Measurements from ENCODE around the gene SYT7. TPM values are rescaled to one million over a fixed set of nuclear protein-coding genes. Genes with fewer than 3 reads are reported as not detected.

Gene SYT7
- total RNA-seq, 2 donors from 2014 or later = 2.0 to 3.4 TPM

DNA sequence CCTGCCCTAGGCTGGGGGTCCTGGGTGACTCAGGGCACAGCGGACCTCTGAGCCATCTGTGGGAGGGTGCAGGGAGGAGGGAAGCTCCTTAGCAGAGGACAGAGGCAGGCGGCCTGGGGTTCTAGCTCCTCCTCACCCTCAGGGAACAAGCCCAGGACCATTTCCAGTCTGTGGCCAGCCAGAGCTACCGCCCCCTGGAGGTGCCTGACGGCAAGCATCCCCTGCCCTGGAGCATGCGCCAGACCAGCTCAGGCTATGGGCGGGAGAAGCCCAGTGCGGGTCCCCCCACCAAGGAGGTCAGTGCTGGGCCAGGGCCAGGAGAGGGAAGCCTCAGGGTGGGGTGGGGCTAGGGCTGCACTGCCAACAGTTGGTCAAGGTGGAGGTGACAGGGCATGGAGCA, 98.4 kb downstream of the SYT7 start:
- H3K4me3 Mint-ChIP-seq = no peak overlapping the region
- no peak overlapping the region for H3K27ac ChIP-seq (ENCODE audit: low read depth, low read length)
- H3K9me3 ChIP-seq (ENCODE audit: control insufficient read depth, low read length) = no peaks in the 10 kb centered on the region
- TF ChIP-seq, protein P1, sequence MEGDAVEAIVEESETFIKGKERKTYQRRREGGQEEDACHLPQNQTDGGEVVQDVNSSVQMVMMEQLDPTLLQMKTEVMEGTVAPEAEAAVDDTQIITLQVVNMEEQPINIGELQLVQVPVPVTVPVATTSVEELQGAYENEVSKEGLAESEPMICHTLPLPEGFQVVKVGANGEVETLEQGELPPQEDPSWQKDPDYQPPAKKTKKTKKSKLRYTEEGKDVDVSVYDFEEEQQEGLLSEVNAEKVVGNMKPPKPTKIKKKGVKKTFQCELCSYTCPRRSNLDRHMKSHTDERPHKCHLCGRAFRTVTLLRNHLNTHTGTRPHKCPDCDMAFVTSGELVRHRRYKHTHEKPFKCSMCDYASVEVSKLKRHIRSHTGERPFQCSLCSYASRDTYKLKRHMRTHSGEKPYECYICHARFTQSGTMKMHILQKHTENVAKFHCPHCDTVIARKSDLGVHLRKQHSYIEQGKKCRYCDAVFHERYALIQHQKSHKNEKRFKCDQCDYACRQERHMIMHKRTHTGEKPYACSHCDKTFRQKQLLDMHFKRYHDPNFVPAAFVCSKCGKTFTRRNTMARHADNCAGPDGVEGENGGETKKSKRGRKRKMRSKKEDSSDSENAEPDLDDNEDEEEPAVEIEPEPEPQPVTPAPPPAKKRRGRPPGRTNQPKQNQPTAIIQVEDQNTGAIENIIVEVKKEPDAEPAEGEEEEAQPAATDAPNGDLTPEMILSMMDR (conservative IDR thresholded peaks at IDR 0.05) = peak; percentile 87
- no peak overlapping the region for H3K27ac Mint-ChIP-seq
- H3K4me1 ChIP-seq (ENCODE audit: control insufficient read depth, insufficient read depth, low read length) = peaks cover 7% of the 10 kb centered on the region
- no peaks in the 10 kb centered on the region for H3K9me3 Mint-ChIP-seq
- no peaks in the 10 kb centered on the region for H3K27me3 ChIP-seq (ENCODE audit: control insufficient read depth, insufficient read depth, low read length, poor library complexity, severe bottlenecking)
- H3K27me3 Mint-ChIP-seq (ENCODE audit: insufficient read depth) = peaks cover 6% of the 10 kb centered on the region
- peaks cover 7% of the 10 kb centered on the region for H3K4me1 Mint-ChIP-seq
- H3K9ac ChIP-seq (ENCODE audit: extremely low read depth, low read length, poor library complexity, severe bottlenecking) = no peak overlapping the region
- WGBS, 2 experiments (ENCODE audit: insufficient coverage in 1 of 2, insufficient read length in 1 of 2) = 26 to 52% methylated on average over 3 to 7 of the region's 7 CpGs
- no peaks in the 10 kb centered on the region for H3K36me3 ChIP-seq (ENCODE audit: control insufficient read depth, insufficient read depth, low read length)
- H3K36me3 Mint-ChIP-seq (ENCODE audit: low read depth) = peaks cover 2% of the 10 kb centered on the region
- peak; percentile 95 for DNase-seq
- no peak overlapping the region for H3K4me3 ChIP-seq (ENCODE audit: low read length)

DNA sequence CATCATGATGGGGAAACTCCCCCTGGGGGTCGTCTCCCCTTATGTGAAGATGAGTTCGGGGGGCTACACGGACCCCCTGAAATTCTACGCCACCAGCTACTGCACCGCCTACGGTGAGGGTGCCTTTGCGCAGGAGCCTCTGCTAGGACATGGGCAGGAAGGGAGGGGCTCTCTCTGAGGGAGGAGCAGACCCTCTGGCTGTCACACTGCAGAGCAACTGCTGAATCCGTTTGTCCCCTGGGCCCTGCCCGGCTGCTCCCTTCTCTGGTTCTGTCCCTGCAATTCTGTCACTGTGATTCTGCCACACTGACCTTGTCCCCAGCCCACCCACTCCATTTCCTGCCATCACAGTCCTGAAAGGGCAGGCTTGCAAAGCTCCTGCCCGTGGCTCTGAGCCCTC, 99.1 kb downstream of the SYT7 start:
- no peak for DNase-seq
- Mint-ChIP-seq H3K4me1 (peaks cover 7% of the 10 kb centered on the region), H3K9me3 (no peaks in the 10 kb centered on the region), H3K27me3 (ENCODE audit: insufficient read depth) (peaks cover 6% of the 10 kb centered on the region), H3K4me3 (no peak overlapping the region), H3K27ac (no peak overlapping the region), H3K36me3 (ENCODE audit: low read depth) (no peaks in the 10 kb centered on the region)
- TF ChIP-seq, protein P1 (conservative IDR thresholded peaks at IDR 0.05) = no peak
- H3K36me3 ChIP-seq (ENCODE audit: control insufficient read depth, insufficient read depth, low read length) = no peaks in the 10 kb centered on the region
- no peak overlapping the region for H3K9ac ChIP-seq (ENCODE audit: extremely low read depth, low read length, poor library complexity, severe bottlenecking)
- H3K4me3 ChIP-seq (ENCODE audit: low read length) = no peak overlapping the region
- peak overlapping the region; percentile 24 for H3K27ac ChIP-seq (ENCODE audit: low read depth, low read length)
- 80% methylated on average over 7 to 10 of the region's 10 CpGs for WGBS, 2 experiments (ENCODE audit: insufficient coverage in 1 of 2, insufficient read length in 1 of 2)
- H3K4me1 ChIP-seq (ENCODE audit: control insufficient read depth, insufficient read depth, low read length) = peaks cover 7% of the 10 kb centered on the region
- H3K27me3 ChIP-seq (ENCODE audit: control insufficient read depth, insufficient read depth, low read length, poor library complexity, severe bottlenecking) = no peaks in the 10 kb centered on the region
- no peaks in the 10 kb centered on the region for H3K9me3 ChIP-seq (ENCODE audit: control insufficient read depth, low read length)

DNA sequence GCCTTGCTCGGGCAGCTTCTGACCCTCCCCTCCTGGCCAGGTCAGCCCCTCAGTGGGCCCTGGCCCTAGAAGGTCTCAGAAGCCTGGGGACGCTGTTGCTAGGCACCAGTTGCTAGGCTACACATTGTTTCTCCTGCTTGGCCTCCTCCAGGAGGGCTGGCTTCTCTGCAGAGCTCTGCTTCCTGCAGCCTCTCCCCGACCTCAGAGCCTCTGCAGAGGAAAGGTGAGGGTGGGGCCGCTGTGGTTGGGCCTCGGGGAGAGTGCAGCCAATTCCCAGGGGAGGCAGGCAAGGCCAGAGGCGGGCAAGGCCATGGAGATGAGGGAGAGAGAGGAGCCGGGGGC, 99.9 kb downstream of the SYT7 start:
- Histone ChIP-seq H3K9me3 (ENCODE audit: control insufficient read depth, low read length) (no peaks in the 10 kb centered on the region), H3K36me3 (ENCODE audit: control insufficient read depth, insufficient read depth, low read length) (no peaks in the 10 kb centered on the region), H3K4me1 (ENCODE audit: control insufficient read depth, insufficient read depth, low read length) (peaks cover 7% of the 10 kb centered on the region), H3K4me3 (ENCODE audit: low read length) (no peak overlapping the region), H3K27ac (ENCODE audit: low read depth, low read length) (no peak overlapping the region), H3K9ac (ENCODE audit: extremely low read depth, low read length, poor library complexity, severe bottlenecking) (no peak overlapping the region), H3K27me3 (ENCODE audit: control insufficient read depth, insufficient read depth, low read length, poor library complexity, severe bottlenecking) (no peaks in the 10 kb centered on the region)
- H3K27ac Mint-ChIP-seq = no peak overlapping the region
- WGBS, 2 experiments (ENCODE audit: insufficient coverage in 1 of 2, insufficient read length in 1 of 2) = 16 to 22% methylated on average over 5 to 7 of the region's 7 CpGs
- peaks cover 4% of the 10 kb centered on the region for H3K27me3 Mint-ChIP-seq (ENCODE audit: insufficient read depth)
- DNase-seq = peak; percentile 93
- no peaks in the 10 kb centered on the region for H3K36me3 Mint-ChIP-seq (ENCODE audit: low read depth)
- TF ChIP-seq, protein P1 (conservative IDR thresholded peaks at IDR 0.05) = no peak
- H3K9me3 Mint-ChIP-seq = no peaks in the 10 kb centered on the region
- peaks cover 7% of the 10 kb centered on the region for H3K4me1 Mint-ChIP-seq
- H3K4me3 Mint-ChIP-seq = no peak overlapping the region

Measured in endodermal cell (in vitro differentiated cells).